NCI-H1436 (cell line): ENCODE data around the gene KMT2E.
A peak's percentile ranks its signal among the peaks of the same experiment; 100 is the strongest.
"Not testable (repeated sequence)": the region's sequence is repeated elsewhere in the genome, so short reads cannot be mapped to it uniquely, and the experiment has no call there.

ENCODE experiments used
- DNase-seq: peaks from one replicate; lab custom pipeline; 2025; lab: John Stamatoyannopoulos, UW

The KMT2E gene

DNA sequence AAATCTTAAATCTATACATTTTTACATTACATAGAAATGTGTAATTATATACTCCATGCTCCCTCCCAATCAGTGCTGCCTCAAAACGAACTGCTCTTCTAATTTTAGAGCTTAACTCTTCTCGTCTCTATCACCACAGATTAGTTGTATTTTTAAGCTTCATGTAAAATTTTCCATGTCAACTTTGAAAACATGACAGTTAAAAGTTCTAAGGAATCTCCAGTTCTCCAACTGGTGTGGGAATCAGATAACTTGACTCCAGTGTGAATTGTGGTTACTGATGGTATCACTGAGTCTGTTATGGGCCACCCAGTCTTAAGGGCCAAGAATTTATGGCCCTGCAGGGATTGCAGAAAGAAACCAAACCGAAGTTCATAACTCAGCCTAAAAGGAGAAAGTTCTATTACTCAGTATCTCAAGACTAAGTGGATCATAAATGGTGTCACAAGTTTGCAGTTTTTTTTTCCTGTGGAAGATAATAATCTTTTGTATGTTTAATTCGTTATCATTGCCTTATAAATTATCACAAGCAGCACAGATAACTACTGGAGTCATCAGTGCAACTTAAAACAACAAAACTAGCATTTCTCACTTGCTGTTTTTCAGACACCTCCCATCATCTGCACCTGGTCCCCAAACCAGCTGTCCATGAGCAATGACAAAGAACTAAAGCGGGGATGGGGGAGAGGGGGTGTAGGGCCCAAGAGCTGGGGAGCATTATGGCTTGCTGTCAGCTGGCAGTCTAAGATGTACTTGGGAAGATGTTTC is 31.5 kb upstream of the KMT2E start:
- no peak for DNase-seq

DNA sequence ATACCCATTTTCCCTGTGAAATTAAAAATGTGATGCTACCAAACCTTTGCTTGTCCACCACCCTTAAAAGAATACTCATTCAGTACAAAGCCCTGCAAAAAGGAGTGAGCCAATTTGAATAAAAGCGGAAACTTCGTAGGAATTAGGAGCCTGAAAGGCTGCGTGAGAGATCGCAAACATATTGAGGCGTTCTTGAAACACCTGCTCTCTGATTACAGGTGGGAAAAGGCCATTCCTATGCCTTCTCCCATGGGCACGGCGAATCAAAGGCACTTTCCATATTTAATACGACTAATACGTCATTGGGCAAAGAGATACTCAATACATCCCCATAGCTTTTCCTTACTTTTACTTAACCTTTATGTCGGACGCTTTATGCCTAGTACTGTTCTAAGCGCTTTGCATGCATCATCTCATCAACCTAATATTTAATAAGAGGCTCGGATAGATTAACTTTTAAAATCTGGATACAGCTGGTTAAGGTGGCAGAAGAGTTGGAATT is 30.9 kb upstream of the KMT2E start:
- DNase-seq = peak; percentile 35

DNA sequence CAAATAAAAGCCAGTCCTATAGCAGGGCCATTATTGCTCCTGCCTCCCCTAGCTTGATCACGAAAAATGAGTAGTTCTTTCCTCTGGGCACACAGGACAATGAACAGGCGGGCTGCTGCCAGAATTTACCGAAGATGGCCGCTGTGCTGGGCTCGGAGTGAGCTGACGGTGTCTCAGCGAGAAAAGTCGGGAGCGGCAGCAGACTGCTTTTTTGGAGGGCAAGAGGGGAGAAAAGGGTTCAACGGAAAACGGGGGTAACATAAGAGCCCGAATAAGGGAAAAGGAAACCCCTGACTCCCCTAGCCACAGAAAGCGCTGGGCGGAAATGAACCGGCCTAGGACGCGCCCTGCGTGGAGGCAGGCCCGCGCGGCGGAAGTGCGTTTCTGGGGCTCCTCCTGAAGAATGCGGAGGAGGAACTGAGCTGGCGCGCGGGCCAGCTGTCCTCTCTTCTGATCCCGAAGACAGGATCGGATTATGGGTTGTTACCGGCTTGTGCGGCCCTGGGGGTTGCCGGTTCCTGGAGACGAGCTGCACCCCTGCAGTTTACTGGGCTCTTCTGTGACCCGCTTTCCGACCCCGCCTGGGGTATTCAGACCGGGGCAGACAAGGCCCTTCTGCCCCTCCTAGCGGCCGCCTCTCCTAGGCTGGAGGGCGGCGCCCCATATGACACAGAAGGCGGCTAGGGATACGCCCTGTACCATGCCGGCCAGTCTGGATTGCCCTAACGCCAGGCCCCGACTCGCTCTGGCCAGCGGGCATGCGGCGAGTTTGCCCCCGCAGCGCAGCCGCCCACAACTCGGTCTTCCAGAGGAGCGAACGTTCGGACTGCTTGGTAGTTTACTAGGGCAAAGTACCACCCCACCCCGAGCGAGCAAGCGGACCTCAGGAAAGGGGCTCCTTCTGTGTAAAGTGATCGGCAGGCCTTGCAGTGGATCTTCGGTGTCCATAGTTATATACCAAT is 30.1 kb upstream of the KMT2E start:
- peak; percentile 72 for DNase-seq

DNA sequence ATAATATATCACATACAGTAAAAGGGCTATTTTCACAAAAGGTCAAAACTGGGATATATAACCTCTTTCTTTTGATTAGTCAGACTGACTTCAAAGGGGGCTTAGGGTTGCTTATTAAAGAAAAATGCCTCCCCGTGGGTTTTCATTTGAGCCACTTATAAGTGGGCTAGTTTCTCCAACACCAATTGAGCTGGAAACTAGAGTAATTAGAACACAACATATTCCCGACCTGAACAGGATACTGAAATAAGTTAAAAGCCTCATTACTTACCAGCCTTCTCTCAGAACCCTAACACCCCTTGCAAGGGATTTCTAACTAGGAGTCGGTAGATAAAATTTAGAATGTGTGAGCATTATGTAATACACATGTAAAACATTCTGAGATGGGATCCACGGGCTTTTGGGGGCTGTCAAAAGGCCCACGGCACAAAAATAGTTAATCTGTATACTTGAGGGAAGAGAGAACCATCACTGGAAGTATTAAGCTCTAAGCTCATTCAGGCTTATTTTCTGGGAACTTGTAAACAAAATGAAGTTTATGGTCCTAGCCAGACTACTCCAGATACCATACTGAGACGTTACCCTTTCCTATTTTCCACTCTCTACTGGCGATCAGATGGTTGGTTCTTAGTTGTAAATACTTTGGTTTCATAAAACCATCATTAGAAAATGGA is 29.3 kb upstream of the KMT2E start:
- DNase-seq = no peak

DNA sequence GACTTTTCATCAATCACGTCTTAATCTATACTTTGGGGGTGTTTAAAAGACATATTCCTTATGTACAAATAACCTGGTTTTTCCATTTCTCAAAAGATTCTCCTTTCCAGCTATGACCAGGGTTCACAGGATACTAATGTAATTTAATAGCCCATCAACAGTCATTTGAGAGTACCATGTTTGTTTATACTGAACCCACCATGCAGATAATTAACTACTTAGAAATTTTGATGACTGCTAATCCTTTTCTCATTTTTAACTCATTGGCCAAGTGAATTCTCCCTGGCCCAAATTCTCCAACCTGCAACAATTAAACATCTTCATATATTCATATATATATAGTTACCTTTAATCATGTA is 28.8 kb upstream of the KMT2E start:
- no peak for DNase-seq

DNA sequence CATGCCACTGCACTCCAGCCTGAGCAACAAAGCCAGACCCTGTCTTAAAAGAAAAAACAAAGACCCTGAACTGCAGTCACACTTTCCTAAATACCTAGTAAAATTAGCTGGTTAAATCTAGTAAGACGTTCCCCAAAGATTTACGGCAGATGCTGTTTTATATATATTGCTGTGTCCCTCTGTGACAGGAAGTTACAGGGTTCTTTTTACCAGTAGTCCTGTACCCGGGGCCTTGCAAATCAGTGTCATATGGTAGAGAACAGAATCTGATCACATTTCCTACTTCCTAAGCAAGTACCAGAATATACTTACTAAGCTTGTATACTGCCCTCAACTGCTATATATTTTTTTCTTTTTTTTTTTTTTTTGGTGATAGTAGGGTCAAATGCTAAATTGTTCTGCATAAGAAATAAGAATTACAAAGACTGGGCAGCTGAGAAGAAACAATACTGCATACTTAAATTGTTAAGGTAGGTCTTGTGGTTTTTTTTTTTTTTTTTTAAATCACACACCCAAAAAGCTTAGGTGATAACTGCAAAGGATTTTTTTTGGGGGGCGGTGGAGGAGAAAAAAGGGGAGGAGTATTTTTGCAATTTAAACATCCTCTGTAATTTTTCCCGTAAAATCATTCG is 27.3 kb upstream of the KMT2E start:
- DNase-seq = no peak

DNA sequence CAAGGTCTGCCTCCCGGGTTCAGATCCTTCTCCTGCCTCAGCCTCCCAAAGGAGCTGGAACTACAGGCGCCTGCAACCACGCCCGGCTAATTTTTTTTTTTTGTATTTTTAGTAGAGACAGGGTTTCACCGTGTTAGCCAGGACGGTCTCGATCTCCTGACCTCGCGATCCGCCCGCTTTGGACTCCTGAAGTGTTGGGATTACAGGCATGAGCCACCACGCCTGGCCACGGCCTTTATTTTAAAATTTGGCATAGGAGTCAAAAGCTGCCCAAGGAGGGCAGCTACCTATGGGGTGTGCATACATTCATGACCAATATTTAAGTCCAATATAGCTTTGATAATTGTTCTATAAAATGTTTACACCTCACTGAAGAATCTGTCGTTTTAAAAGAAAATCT is 26.6 kb upstream of the KMT2E start:
- not testable (repeated sequence) for DNase-seq

DNA sequence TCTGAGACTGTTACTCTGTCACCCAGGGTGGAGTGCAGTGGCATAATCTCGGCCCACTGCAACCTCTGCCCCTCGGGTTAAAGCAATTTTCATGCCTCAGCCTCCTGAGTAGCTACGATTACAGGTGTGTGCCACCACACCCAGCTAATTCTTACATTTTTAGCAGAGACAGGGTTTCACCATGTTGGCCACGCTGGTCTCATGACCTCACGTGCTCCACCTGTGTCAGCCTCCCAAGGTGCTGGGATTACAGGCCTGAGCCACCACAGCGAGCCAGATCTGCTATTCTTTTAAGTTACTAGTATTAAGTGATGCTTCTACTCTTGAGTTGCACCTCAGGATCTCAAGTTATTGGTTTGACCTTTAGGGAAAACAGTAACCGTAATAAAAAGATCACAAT is 23.0 kb upstream of the KMT2E start:
- DNase-seq = no peak

DNA sequence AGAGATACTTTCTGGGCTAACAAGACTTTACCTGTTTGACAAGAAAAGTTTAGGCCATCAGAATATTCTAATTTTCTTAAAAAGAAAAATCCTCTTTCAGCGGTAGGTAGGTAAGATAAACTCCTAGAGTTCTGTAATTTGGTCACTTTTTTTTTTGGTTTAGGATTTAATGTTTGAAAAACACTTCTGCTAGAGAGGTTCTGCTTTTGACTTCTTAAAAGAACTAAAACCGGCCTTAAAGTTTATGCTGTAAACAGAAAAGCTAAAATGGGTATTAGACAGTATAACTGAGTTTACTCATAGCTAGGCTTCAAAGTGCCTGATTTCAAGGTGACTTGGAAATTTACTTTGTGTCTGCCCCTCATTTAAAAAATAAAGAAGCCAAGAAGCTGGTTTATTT is 21.7 kb upstream of the KMT2E start:
- no peak for DNase-seq

DNA sequence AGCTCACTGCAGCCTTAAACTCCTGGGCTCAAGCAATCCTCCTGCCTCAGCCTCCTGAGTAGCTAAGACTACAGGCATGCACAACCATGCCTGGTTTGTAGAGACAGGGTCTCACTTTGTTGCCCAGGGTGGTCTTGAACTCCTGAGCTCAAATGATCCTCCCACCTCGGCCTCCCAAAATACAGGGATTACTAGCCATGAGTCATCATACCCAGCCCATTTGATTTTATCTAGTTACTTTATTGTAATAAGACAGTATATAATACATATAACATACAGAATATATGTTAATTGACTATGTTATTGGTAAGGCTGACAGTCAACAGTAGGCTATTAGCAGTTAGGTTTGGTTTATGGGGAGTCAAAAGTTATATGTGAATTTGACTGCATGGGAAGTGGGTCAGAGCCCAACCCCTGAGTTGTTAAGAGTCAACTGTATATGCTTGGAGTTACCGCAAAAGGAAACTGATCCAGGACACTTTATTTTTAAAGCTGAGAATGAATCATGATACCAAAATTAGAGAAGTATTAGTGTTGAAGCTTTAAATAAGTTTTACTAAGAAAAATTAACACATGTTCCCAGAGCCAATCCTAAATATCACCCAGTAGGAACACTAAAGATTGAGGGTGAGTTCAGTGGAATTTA is 20.7 kb upstream of the KMT2E start:
- no peak for DNase-seq

DNA sequence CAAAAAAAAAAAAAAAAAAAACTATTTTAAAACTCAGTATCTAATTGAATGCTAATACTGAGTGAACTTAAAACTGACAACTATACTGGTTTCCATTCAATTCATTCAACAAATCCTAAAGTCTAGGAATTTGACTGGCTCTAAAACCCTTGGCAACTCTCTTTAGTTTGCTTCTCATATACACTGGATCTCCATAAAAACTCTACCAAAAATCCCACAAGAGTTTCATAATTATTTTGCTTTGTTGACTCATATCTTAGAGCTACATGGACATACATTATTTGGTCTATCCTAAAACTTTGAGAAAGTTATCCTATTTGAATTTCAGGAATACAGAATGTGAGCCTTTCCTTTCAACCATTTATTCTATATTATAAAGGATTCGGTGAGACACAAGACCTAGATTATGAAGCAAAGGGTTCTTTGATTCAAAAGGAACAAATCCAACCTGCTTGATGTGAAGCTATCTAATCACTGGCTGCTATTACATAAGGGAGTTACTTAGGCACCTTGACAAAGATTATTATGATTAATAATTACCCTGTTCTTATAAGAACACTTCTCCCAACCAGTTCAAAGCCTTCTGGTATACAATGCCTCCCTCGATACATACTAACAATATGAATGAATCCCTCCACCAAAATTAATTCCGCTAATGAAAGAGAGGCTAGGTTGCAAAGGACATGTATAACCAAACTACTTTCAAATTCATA is 15.8 kb upstream of the KMT2E start:
- DNase-seq = no peak

DNA sequence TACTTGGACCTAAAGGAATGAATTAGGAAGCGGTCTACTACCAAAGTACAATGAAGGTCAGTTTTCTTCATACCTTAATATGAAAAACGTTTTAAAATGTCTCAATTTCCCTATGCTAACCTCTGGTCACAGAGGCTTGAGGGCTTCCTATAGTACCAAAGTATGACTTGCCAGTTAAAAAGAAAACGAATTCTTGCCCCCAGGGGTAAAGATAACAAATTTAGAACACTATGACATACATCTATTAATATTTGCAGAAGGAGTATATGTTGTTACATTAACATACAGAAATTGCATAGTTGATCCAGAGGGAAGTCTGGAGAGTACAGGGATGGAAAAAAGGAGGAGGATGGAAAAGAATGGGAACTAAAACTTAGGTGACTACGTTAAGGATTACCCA is 13.8 kb upstream of the KMT2E start:
- DNase-seq = no peak

DNA sequence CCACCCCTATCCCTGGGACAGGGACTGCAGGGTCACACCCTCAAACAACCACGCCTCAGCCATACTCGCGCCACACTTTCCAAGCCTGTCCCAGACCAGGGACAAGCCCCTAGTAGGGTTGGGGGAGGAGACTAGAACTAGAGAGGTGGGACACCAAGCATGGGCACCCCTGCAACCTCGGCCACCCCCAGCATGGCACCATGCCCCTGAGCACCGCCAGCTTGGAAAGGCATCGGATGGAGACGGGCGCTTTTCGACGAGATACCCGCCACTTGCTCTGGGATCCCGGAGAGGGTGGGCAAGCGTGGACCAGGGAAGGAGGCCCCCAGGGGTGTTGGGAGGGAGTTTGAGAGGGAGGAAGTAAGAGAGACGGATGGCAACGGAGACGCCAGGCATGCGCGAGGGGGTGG is 13.1 kb upstream of the KMT2E start:
- no peak for DNase-seq

DNA sequence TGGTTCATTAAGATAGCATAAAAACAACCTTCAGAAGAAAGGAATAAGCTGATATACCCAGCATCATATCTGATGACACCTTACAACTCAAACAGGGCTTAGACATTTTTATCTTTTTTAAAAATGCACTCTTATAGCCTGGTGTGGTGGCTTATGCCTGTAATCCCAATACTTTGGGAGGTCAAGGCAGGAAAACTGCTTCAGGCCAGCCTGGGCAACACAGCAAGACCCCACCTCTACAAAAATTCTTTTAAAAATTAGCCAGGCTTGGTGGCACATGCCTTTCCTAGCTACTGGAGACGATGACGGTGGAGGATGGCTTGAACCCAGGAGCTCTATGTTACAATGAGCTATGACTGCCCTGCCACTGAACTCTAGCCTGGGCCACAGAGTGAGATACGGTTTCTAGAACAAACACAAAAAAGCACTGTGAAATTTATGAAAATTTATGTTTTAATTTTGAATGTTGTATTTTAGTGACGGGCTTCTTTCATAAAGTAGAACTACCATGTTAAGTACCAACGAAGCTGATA is 12.3 kb upstream of the KMT2E start:
- DNase-seq = no peak

DNA sequence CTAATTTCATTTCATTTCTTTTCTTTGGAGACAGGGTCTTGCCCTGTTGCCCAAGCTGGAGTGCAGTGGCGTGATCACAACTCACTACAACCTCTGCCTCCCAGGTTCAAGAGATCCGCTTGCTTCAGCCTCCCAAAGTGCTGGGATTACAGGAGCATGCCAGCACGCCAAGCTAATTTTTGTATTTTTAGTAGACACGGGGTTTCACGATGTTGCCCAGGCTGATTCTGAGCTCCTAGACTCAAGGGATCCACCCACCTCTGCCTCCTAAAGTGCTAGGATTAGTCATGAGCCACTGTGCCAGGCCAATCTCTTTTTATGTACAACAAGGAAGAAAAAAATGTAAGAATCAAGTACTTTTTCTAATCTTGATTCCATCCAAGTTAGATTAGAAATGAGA is 10.7 kb upstream of the KMT2E start:
- no peak for DNase-seq

DNA sequence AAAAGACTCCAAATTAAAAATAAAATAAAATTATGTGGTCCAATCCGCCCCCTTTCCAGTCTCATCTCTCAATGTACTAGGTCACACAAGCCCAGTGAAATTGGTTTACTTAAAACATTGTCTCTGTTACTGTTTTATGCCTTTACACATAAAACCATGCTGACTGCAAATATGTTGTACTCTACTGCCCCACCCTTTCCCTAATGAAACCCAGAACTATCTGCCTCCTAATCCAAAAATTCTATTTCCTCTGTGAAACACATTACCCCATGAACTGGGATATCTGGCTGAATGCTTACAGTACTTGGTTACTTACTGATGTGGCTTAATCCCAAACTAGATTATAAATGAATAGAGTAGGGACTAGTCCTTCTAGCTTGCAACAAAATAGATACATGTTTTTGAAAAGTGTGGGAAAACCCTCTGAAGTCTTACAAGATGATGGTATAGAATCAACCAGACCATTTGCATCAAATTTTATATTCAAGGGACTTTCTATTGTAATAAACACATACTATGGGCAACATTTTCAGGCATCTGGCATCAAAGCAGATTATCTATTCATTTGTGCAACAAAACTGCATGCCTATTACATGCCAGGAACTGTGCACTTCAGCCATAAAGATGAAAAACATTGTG is 10.0 kb upstream of the KMT2E start:
- DNase-seq = no peak

DNA sequence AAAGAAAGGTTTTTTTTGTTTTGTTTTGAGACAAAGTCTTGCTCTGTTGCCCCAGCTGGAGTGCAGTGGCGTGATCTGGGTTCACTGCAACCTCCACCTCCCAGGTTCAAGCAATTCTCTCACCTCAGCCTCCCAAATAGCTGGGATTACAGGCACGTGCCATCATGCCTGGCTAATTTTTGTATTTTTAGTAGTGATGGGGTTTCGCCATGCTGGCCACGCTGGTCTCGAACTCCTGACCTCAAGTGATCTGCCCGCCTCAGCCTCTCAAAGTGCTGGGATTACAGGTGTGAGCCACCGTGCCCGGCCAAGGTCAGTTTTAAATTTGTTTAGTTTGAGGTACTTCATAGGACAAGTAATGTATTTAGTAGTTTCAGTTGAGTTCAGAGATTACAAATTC is 9.0 kb upstream of the KMT2E start:
- not testable (repeated sequence) for DNase-seq

DNA sequence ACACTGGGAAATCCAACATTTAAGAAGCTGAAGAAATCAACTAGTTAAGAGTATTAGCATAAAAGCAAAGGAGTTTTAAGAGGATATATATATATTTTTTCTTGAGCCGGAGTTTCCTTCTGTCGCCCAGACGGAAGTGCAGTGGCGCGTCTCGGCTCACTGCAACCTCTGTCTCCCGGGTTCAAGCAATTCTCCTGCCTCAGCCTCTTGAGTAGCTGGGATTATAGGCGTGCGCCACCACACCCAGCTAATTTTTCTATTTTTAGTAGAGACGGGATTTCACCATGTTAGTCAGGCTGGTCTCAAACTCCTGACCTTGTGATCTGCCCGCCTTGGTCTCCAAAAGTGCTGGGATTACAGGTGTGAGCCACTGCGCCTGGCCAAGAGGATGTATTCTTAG is 8.5 kb upstream of the KMT2E start:
- not testable (repeated sequence) for DNase-seq

DNA sequence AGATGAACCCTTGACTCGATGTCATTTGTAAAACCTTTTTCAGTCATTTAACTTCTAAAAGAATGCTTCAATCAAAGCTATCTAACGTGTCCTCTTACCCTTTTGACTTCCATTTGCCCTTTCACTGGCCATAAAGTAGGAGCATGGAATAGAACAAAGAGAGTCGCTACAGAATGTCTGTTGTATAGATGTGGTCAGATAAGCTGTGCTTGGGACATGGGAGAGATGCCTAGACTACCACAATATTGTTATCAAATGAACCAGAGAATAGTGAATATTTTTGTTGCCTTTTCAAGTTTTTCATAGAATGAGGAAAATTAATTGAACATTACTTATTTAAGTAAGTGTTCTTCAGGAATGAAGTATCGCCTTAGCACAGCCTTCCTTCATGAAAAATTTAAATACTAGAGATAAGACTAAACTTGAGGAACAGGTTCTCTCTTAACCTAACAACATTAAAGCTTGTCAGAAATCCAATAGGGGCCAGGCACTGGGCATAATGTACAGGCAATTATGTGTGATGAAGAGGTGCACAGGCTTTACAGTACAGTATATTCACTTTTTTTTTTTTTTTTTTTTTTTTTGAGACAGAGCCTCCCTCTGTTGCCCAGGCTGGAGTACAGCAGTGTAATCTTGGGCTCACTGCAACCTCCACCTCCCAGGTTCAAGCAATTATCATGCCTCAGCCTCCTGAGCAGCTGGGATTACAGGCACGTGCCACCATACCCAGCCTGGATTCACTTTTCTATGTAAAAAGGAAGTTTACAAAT is 7.5 kb upstream of the KMT2E start:
- no peak for DNase-seq
